Measurements from ENCODE around the gene RAB26.

The RAB26 gene

DNA sequence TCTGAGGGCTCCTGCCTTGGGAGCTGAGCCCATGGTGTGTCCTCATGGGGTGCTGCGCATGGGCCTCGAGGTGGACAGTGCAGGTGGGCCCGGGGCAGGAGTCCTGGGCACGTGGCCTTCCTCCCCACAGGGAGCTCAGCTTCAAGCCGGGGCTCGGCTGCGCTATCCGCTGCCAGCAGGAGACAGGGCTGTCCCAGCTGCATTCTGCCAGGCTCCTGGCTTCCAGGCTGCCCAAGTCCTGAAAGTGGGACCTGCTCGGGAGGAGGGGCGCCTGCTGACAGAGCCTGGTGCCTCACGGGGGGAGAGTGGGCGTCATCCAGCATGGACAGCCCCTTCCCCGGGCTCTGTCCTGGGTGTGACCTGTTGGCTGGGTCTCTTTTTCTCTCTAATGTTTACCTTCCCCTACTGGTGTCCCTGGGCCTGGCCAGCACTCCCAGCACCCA is 14.3 kb downstream of the RAB26 start:
- Histone ChIP-seq H3K36me3 (peaks cover 39% of the 10 kb centered on the region), H3K4me3 (ENCODE audit: low read depth, low read length) (no peak overlapping the region), H3K4me1 (peaks cover 14% of the 10 kb centered on the region), H3K9me3 (no peaks in the 10 kb centered on the region), H3K27me3 (no peaks in the 10 kb centered on the region)
- TF ChIP-seq, protein P1, sequence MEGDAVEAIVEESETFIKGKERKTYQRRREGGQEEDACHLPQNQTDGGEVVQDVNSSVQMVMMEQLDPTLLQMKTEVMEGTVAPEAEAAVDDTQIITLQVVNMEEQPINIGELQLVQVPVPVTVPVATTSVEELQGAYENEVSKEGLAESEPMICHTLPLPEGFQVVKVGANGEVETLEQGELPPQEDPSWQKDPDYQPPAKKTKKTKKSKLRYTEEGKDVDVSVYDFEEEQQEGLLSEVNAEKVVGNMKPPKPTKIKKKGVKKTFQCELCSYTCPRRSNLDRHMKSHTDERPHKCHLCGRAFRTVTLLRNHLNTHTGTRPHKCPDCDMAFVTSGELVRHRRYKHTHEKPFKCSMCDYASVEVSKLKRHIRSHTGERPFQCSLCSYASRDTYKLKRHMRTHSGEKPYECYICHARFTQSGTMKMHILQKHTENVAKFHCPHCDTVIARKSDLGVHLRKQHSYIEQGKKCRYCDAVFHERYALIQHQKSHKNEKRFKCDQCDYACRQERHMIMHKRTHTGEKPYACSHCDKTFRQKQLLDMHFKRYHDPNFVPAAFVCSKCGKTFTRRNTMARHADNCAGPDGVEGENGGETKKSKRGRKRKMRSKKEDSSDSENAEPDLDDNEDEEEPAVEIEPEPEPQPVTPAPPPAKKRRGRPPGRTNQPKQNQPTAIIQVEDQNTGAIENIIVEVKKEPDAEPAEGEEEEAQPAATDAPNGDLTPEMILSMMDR (IDR thresholded peaks at IDR 0.05; ENCODE audit: low read depth, low read length): no peak
- DNase-seq: no peak

DNA sequence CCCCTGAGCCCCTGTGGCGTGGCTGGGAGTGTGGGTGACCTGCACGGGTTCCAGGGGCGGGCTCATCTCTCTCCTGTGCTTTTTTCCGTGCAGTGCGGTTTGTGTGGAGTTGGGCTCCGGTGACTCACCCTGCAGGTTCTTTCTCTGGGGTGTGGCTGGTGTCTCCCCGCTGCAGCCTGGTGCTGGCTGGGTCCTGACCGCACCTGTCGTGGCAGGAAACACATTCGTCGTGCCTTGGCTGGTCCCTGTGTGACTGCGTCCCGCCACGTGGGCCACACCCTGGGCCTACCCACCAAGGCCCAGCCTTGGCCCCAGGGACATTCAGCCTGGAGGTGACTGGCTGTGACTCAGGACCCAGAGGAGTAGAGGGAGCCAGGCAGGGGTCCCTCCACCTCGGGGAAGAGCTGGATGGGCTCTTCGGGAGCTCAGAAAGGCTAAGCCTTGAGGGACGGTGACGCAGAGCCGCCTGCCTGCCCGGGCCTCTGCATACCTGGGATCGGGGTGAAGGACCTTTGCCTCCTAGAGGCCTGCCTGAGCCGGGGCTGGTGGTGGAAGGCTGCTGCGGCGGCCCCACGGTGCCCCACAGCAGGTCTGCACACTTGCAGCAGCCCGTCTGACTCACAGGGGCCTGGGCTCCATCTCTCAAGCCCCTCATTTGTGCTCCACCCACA is 14.9 kb downstream of the RAB26 start:
- Histone ChIP-seq H3K36me3 (peaks cover 46% of the 10 kb centered on the region), H3K4me3 (ENCODE audit: low read depth, low read length) (no peak overlapping the region), H3K27me3 (no peaks in the 10 kb centered on the region), H3K9me3 (no peaks in the 10 kb centered on the region), H3K4me1 (peaks cover 14% of the 10 kb centered on the region)
- DNase-seq: no peak
- TF ChIP-seq, protein P1 (IDR thresholded peaks at IDR 0.05; ENCODE audit: low read depth, low read length): no peak

DNA sequence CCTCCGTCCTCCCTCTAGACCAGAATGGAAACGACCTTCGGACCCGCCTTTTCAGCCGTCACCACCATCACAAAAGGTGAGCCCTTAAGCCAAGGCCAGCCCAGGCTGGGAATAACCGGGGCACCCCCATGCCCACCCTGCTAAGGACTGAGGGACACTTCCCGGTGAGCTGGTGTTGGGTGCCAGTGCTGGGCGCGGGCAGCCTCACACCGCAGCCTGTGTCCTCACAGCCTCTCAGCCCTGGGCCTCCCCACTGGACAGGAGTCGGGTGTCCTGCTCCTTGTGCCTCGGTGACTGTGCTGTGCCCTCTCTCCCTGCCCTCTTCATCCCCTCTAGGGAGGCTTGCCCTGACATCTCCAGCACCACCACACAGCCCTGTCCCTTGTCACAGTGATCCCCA is 17.4 kb downstream of the RAB26 start:
- no peaks in the 10 kb centered on the region for H3K27me3 ChIP-seq
- no peaks in the 10 kb centered on the region for H3K9me3 ChIP-seq
- TF ChIP-seq, protein P1 (IDR thresholded peaks at IDR 0.05; ENCODE audit: low read depth, low read length): no peak
- peaks cover 50% of the 10 kb centered on the region for H3K36me3 ChIP-seq
- DNase-seq: no peak
- H3K4me3 ChIP-seq (ENCODE audit: low read depth, low read length): no peak overlapping the region
- H3K4me1 ChIP-seq: peaks cover under 1% of the 10 kb centered on the region

DNA sequence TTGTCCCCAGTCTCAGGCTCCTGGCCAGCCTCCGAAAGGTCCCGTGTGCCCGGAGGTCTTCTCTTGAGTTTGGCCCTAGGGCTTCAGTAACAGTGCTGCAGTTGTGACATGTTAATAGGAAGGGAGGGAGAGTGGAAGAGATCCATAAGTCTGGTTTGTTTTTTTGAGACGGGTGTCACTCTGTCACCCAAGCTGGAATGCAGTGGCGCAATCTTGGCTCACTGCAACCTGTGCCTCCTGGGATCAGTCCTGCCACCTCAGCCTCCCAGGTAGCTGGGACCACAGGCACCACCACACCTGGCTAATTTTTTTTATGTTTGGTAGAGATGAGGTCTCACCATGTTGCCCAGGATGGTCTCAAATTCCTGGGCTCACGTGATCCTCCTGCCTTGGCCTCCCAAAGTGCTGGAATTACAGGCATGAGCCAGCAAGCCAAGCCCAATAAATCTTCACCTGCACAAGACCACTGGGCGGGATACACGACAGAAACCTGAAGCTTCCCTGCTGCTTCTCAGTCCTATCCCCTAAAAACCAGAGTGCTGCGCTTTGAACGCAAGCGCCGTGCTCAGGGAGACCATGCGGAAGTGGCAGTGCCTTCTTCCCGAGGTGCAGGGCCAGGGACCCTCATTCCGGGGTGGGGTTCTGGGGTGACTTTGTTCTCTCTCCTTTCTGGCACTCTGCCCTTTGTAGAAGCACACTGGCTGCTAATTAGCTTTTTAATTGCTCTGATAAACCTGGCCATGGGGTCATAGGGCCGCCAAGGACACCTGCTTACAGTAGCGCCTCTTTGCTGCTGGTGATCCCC is 18.0 kb downstream of the RAB26 start:
- DNase-seq: no peak
- TF ChIP-seq, protein P1 (IDR thresholded peaks at IDR 0.05; ENCODE audit: low read depth, low read length): no peak
- Histone ChIP-seq H3K4me3 (ENCODE audit: low read depth, low read length) (no peak overlapping the region), H3K36me3 (peaks cover 56% of the 10 kb centered on the region), H3K9me3 (no peaks in the 10 kb centered on the region), H3K27me3 (no peaks in the 10 kb centered on the region), H3K4me1 (no peaks in the 10 kb centered on the region)

DNA sequence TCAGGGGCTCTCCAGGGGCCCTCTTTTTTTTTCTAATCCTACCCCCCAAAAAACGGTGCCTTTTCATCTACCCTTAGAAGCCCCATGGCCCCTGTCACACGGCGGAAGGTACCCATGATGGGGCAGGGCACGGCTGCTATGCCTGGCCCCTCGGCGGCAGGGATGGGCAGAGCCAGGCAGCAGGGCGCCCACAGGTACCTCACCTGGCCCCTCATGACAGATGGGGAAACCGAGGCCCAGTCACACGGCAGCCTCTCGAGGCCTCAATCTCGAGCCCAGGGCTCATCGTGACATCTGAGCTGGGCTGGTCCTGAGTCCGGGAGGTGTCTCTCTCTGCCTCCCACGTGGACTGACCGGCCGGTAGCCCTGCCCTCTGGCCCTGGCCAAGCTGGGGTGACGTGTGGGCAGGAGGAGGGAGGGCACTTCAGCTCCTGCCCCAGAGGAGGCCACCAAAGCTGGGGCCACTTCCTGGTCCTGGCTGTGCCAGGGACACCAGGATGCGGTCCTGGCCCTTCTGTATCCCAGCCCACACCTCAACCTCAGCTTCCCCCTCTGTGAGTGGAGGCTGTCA is 18.7 kb downstream of the RAB26 start:
- Histone ChIP-seq H3K36me3 (peaks cover 57% of the 10 kb centered on the region), H3K9me3 (no peaks in the 10 kb centered on the region), H3K4me3 (ENCODE audit: low read depth, low read length) (no peak overlapping the region), H3K27me3 (no peaks in the 10 kb centered on the region), H3K4me1 (no peaks in the 10 kb centered on the region)
- no peak for DNase-seq
- TF ChIP-seq, protein P1 (IDR thresholded peaks at IDR 0.05; ENCODE audit: low read depth, low read length): no peak
